ENCODE measurements around the gene MAP3K5.

- TF ChIP-seq CTCF (IDR thresholded peaks at IDR 0.05) = no peak
- no peak for TF ChIP-seq EZH2 (IDR thresholded peaks at IDR 0.05)
These were observed 150.3 kb downstream of the MAP3K5 start for GRCh38 chr6:136641873-136642465.
